MCF 10A (cell line): Measurements from ENCODE around the gene PITPNB. TPM values are rescaled to one million over a fixed set of nuclear protein-coding genes. Genes with fewer than 3 reads are reported as not detected.

Experiments used
- BruUV-seq: library from RNA; stranded (reverse); fragments of 400-500 nt; replicated peaks from 2 replicates; lab custom pipeline; 2021; lab: Mats Ljungman, UMichigan
- CTCF ChIA-PET: fragments of 300-600 bp; sonication (Branson Sonifier 250); formaldehyde crosslinking; extraction: SDS; loops from one replicate; lab custom pipeline; 2021; ENCODE audit warnings: antibody characterized with exemption, inconsistent platforms; lab: Yijun Ruan, JAX
- POLR2A ChIA-PET: fragments of 300-600, 350-650 bp; sonication (Branson Sonifier 250); formaldehyde crosslinking; extraction: SDS; loops from one replicate; lab custom pipeline; 2020; ENCODE audit warnings: antibody characterized with exemption, inconsistent platforms; lab: Yijun Ruan, JAX
- DNase-seq: peaks from one replicate; pipeline ENCODE4 v3.0.0-alpha.2; 2018; ENCODE audit not compliant: unreplicated experiment
- H3K27ac Mint-ChIP-seq: one replicate; pipeline ENCODE4 v1.8.0; 2022; ENCODE audit warnings: mild to moderate bottlenecking, low read depth, mixed read lengths; ENCODE audit not compliant: unreplicated experiment
- H3K27me3 Mint-ChIP-seq: one replicate; pipeline ENCODE4 v1.8.0; 2022; ENCODE audit warnings: mixed read lengths; ENCODE audit not compliant: insufficient read depth, unreplicated experiment
- H3K36me3 Mint-ChIP-seq: one replicate; pipeline ENCODE4 v1.8.0; 2022; ENCODE audit warnings: mild to moderate bottlenecking, moderate library complexity, mixed read lengths; ENCODE audit not compliant: insufficient read depth, unreplicated experiment
- H3K4me1 Mint-ChIP-seq: one replicate; pipeline ENCODE4 v1.8.0; 2022; ENCODE audit warnings: mixed read lengths; ENCODE audit not compliant: insufficient read depth, unreplicated experiment
- H3K4me3 Mint-ChIP-seq: one replicate; pipeline ENCODE4 v1.8.0; 2022; ENCODE audit warnings: mild to moderate bottlenecking, moderate library complexity, mixed read lengths; ENCODE audit not compliant: unreplicated experiment
- H3K9me3 Mint-ChIP-seq: one replicate; pipeline ENCODE4 v1.8.0; 2022; ENCODE audit warnings: mixed read lengths; ENCODE audit not compliant: unreplicated experiment
- CTCF ChIP-seq: fragments of 200-600 bp; IDR thresholded peaks from one replicate; pipeline ENCODE4 v1.8.0; 2022; ENCODE audit warnings: antibody characterized with exemption, mild to moderate bottlenecking; ENCODE audit not compliant: unreplicated experiment
- intact Hi-C: fragments of 100-400 bp; cut with micrococcal nuclease; formaldehyde crosslinking; loops from 2 replicates; pipeline ENCODE4 v1.14.1; 2022
- total RNA-seq: library from RNA; stranded (reverse); gene quantifications from 2 replicates; pipeline ENCODE4 v1.2.3, GENCODE V29; 2022

Gene PITPNB
- total RNA-seq, 1 experiment from 2014 or later, result 124 TPM

- POLR2A ChIA-PET, result interaction anchor here (0.7 to 1.2 kb wide), 2 partner anchors 16 to 22 kb away, joined by 3 read pairs; no protein-coding TSS in a partner anchor
- CTCF ChIA-PET, result interaction anchor here (0.8 kb wide), 1 partner anchor 71 kb away, joined by 3 read pairs; no protein-coding TSS in a partner anchor
- H3K4me1 Mint-ChIP-seq, result peaks cover 11% of the 10 kb centered on the region
- TF ChIP-seq CTCF, result no peak
- H3K4me3 Mint-ChIP-seq, result no peak overlapping the region
- intact Hi-C loops, result no loop called here
- no peaks in the 10 kb centered on the region for H3K27me3 Mint-ChIP-seq
- H3K9me3 Mint-ChIP-seq, result no peaks in the 10 kb centered on the region
- BruUV-seq, result no TSS peak
- no peak overlapping the region for H3K27ac Mint-ChIP-seq
- DNase-seq, result peak; percentile 68
- peaks cover 4% of the 10 kb centered on the region for H3K36me3 Mint-ChIP-seq
Observed at GRCh38 chr22:27952091-27952490, 33.0 kb upstream of the PITPNB start.

GRCh38 chr22:27949421-27949820, 30.4 kb upstream of the PITPNB start:
- TF ChIP-seq CTCF, result no peak
- H3K9me3 Mint-ChIP-seq, result no peaks in the 10 kb centered on the region
- no peak overlapping the region for H3K27ac Mint-ChIP-seq
- H3K27me3 Mint-ChIP-seq, result no peaks in the 10 kb centered on the region
- no peaks in the 10 kb centered on the region for H3K36me3 Mint-ChIP-seq
- BruUV-seq, result no TSS peak
- intact Hi-C loops, result no loop called here
- CTCF ChIA-PET, result interaction anchor here (0.9 kb wide), 2 partner anchors 48 to 61 kb away, joined by 3 read pairs; no protein-coding TSS in a partner anchor
- POLR2A ChIA-PET, result interaction anchor here (1.1 kb wide), 1 partner anchor 30 kb away, joined by 3 read pairs; the partner anchor contains the start of gene PITPNB
- peaks cover 11% of the 10 kb centered on the region for H3K4me1 Mint-ChIP-seq
- no peak for DNase-seq
- H3K4me3 Mint-ChIP-seq, result no peak overlapping the region

GRCh38 chr22:27948569-27948968, 29.5 kb upstream of the PITPNB start:
- intact Hi-C loops, result no loop called here
- Mint-ChIP-seq H3K36me3 (no peaks in the 10 kb centered on the region), H3K9me3 (no peaks in the 10 kb centered on the region), H3K27me3 (no peaks in the 10 kb centered on the region), H3K4me3 (no peak overlapping the region), H3K27ac (no peak overlapping the region), H3K4me1 (peaks cover 11% of the 10 kb centered on the region)
- no peak for DNase-seq
- no peak for TF ChIP-seq CTCF
- POLR2A ChIA-PET, result interaction anchor here (1.1 kb wide), 1 partner anchor 29 kb away, joined by 3 read pairs; the partner anchor contains the start of gene PITPNB
- CTCF ChIA-PET, result interaction anchor here (0.9 kb wide), 2 partner anchors 48 to 60 kb away, joined by 3 read pairs; no protein-coding TSS in a partner anchor
- BruUV-seq, result no TSS peak

GRCh38 chr22:27947448-27947847, 28.4 kb upstream of the PITPNB start:
- intact Hi-C loops, result no loop called here
- BruUV-seq, result no TSS peak
- no peak for TF ChIP-seq CTCF
- DNase-seq, result no peak
- Mint-ChIP-seq H3K36me3 (peaks cover under 1% of the 10 kb centered on the region), H3K27ac (no peak overlapping the region), H3K4me3 (no peak overlapping the region), H3K9me3 (no peaks in the 10 kb centered on the region), H3K27me3 (no peaks in the 10 kb centered on the region), H3K4me1 (peaks cover 5% of the 10 kb centered on the region)
- CTCF ChIA-PET, result no interaction called here
- POLR2A ChIA-PET, result interaction anchor here (1.0 kb wide), 1 partner anchor 12 kb away, joined by 3 read pairs; no protein-coding TSS in a partner anchor
